GM19023 (cell line): ENCODE data around the gene HIPK3.
"Not testable (repeated sequence)": the region's sequence is repeated elsewhere in the genome, so short reads cannot be mapped to it uniquely, and the experiment has no call there.

Source experiments
- ATAC-seq: cut with Tn5 transposase; IDR thresholded peaks from one replicate; pipeline ENCODE4 v1.9.1; 2021; ENCODE audit warnings: mild to moderate bottlenecking, moderate library complexity; ENCODE audit not compliant: unreplicated experiment

The HIPK3 gene

DNA sequence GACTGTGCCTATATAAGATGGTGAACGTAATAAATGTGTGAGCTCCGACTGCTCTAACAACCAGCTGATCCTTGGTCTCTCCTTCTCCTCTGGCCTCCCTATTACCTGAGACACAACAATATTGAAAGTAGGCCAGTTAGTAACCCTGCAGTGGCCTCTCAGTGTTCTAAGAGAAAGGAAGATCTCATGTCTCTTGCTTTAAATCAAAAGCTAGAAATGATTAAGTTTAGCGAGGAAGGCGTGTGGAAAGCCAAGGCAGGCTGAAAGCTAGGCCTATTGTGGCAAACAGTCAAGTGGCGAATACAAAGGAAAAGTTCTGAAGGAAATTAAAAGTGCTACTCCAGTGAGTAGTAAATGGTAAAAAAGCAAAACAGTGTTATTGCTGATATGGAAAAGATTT lies 39.5 kb downstream of the HIPK3 start:
- no peak for ATAC-seq

DNA sequence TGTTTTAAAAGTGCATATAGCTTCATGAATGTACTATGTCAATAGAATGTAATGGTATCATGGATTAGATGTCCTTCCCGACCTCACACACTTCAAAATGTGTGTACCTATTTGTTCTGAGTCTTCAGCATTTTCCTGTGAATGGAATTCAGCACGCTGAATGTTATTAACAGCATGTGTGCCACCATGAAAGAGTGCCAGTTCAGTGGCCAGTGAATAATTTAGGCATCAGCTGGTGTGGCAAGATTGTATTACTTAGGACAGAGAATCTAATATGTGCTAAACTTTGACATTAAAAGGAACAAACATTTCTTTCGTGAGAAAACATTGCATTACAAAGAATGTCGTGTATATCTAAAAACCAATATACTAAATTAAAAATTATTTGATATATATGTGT lies 46.4 kb downstream of the HIPK3 start:
- ATAC-seq, result no peak

DNA sequence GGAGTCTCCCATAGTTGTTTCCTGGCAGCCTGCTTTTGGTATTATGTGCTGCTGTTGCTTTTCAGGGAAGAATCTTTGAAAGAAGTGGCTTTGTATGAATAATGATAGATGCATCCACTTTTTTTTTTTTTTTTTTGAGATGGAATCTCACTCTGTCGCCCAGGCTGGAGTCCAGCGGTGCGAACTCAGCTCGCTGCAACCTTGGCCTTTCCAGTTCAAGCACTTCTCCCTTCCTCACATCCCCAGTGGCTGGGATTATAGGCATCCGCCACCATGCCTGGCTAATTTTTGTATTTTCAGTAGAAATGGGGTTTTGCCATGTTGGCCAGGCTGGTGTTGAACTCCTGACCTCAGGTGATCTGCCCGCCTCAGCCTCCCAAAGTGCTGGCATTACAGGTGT lies 49.6 kb downstream of the HIPK3 start:
- not testable (repeated sequence) for ATAC-seq

DNA sequence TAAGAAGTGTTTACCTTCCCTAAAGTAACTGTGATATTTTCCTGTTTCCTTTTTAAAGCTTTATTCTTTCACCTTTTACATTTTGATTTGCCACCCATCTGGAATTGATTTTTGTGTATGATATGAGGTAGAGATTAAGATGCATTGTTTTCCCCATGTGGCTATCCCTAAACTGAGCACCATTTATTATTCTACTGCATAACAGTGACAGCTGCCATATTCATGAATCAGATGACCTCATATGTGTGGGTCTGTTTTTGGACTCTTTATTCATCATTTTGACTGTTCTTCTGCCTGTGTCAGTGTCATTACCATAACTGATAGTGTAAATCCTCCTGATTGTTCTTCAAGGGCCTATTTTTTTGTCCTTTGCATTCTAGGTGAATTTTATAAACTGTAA lies 50.8 kb downstream of the HIPK3 start:
- ATAC-seq, result no peak

DNA sequence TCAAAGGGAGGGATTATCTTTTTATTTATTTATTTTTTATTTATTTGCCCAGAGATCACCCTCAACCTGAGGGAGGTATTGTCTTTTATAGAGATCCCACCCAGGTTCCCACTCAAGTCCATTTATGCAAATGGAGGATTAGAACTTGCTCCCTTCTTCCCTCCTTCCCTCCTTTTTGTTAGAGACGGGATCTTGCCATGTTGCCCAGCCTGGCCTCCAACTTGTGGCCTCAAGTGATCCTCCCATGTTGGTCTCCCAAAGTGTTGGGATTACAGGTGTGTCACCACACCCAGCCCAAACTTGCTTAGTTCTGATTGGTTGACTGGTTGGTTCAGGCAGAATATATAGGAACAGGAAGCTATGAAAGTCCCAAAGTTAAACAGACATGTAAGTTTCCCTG lies 51.9 kb downstream of the HIPK3 start:
- no peak for ATAC-seq

DNA sequence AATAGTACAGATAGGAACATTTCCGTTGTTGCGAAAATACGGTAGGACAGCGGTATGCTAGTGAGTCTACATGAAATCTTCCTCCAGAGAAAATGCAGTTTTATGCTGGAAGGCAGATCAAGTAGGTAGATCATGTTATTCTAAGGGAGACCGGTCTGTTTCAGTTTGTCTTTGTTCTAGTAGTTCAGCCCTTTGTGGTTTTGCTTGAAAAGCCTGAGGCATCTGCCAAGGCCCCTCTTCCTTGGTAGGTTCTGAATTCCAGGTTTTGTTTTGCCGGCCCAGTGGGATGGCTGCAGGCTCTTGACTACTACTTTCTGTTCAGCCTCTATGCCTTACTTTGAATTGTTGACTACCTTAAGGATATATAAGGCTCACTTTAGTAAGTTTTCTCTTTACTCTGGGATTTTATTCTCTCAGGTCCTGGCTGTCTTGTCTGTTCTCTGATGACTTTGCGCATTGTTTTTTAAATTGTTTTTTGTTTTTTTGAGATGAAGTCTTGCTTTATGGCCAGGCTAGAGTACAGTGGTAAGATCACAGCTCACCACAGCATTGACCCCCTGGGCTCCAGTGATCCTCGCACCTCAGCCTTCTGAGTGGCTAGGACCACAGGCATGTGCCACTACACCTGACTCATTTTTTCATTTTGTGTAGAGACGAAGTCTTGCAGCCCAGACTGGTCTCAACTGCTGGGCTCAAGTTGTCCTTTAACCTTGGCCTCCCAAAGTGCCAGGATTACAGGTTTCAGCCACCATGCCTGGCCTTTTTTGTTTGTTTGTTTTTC lies 53.7 kb downstream of the HIPK3 start:
- no peak for ATAC-seq

DNA sequence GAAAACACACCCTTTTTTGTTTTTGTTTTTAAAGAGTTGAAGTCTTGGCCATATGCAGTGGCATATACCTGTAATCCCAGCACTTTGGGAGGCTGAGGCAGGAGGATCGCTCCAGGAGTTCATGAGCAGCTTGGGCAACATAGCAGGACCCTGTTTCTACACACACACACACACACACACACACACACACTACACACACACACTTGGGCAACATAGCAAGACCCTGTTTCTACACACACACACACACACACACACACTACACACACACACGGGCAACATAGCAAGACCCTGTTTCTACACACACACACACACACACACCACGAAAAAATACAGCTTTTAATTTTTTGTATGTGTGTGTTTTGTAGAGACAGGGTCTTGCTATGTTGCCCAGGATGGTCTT lies 54.5 kb downstream of the HIPK3 start:
- no peak for ATAC-seq

DNA sequence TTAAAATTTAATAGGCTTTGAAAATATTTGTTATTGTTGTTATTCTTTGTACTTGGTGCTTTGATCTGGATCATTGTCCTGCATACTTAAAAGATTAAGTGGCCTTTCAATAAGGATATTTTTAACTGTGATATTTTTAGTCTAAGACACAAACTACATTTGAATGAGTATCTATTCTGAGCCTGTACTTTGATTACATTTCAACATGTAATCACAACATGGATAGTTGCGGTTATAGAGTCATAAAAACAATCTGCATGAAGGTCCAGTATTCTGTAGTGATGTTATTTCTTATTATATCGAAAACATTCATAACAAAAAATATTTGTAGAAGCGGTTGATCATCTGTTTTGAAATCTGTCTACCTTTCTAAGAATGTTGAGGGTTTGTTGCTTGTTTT lies 58.6 kb downstream of the HIPK3 start:
- ATAC-seq, result no peak

DNA sequence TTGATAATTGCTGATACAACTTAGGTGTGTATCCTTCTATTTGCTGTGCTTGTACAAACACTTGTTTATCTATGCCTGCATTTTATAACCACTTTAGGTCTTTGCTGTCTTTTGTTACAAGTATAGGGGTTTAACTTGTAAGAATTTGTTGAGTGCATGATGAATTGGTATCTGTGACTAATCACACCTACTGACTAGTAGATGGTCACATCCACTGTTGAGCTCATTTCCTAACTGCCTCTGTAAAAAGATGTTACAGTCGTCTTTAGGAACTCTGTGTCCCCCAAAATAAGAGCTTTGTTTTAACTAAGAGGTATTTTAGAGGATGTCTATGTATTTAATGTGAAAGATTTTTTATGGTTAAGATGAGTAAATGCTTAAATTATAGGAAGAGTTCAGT lies 60.5 kb downstream of the HIPK3 start:
- no peak for ATAC-seq

DNA sequence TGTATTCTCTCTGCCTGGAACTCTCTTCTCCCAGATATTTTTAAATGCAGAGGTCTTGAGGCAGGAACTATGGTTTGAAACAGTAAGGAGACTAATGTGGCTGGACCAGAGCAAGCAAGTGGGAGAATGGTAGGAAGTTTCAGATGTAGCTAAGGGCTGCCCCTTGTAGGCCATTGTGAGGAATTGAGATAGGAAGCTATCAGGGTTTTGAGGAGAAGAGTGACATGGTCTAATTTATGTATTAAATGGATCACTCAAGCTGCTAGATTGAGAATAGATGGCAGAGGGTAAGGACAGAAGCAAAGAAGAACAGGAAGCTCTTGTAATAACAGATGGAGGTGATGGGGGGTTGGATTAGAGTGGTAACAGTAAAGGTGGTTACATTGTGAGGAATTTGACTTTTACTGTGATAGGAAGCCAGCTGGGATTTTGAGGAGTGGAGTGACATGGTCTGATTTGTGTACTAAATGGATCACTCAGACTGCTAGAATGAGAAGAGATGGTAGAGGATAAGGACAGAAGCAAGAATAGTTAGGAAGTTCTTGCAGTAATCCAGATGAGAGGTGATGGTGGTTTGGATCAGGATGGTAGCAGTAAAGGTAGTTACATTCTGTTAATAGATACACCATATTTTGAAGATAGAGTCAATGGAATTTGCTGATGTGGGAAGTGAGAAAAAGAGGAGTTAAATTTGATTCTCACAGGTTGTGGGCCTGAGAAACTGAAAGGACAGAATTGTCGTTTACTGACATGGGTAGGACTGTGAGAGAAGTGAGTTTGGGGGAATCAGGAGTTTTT lies 63.0 kb downstream of the HIPK3 start:
- ATAC-seq, result no peak

DNA sequence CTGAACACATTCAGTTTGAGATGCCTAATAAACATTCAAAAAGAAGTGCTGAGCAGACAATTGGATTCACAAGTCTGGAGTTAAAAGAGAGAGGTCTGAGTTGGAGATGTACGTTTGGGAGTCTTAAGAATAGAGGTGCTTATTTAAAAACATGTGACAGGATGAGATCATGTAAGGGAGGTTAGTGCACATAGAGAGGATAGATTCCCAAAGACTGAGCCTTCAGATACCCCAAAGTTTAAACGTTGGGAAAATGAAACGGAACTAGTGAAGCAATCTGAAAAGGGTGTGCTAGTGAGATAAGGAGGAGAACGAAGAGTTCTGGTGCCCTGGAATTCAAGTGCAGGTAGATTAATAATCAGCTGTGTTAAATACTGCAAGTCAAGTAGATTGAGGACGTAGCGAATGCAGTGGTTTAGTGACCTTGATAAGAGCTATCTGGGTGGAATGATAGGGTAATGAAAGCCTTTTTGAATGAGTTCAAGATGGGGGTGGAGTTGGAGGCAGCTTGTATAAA lies 63.7 kb downstream of the HIPK3 start:
- no peak for ATAC-seq

DNA sequence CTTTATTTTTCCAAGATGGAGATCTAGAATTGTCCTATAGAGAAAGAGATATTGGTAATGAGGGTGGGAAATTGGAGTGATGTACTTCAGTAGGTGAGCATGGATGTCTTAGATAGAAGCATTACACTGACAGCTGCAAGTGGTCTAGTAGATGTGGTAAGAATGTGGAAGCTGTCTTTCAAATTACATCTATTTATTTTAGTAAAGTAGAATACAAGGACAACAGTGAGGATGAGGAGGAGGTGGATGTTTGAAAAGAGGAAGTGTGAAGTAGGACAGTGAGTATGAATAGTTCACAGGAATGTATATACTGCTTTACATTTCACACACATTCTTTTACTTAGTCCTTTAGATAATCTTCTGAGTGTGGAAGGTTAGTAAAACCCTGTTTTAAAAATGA lies 64.2 kb downstream of the HIPK3 start:
- ATAC-seq, result no peak

DNA sequence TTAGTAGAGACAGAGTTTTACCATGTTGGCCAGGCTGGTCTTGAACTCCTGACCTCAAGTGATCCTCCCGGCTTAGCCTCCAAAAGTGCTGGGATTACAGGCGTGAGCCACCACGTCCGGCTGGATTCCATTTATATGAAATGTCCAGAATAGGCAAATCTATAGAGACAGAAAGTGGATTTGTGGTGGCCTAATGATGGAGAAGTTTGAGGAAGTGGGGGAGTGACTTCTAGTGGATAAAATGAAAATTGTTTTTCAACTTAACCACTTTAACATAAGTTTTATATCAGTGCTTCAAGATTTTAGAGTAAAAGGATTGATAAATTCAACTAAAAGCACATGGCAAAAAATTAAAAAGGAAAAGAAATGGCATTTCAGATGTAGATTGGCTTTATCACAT lies 66.2 kb downstream of the HIPK3 start:
- ATAC-seq, result no peak

DNA sequence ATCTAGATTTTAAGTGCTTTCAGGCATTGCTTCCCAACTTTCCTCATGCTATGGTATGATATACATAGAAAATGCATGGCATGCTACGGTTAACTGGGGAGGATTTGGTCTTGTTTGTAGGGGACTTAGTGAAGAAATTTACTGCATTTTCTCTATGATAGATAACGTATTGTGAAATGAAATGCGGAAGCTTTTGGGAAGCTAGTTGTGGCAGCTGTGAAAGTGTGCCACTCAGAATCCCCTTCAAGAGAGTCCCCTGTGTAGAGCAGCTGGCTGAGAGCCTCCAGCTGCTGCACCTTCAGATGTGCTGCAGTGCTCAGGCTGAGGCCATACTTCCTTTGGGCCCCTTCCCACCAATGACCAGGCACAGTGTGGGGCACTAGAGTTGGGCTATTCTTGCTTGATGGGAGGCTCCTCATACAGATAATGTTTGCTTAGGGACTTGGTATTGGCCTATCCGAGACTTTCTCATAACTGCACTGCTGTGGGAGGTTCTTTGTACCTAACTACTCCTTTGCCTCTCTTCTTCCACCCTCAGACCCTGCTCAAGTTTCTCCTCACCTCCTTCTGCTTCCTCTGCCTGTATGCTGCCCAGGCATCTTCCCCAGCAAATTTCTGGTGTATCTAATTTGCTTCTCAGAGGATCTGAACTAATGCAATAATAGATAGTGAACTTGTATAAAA lies 67.3 kb downstream of the HIPK3 start:
- no peak for ATAC-seq

DNA sequence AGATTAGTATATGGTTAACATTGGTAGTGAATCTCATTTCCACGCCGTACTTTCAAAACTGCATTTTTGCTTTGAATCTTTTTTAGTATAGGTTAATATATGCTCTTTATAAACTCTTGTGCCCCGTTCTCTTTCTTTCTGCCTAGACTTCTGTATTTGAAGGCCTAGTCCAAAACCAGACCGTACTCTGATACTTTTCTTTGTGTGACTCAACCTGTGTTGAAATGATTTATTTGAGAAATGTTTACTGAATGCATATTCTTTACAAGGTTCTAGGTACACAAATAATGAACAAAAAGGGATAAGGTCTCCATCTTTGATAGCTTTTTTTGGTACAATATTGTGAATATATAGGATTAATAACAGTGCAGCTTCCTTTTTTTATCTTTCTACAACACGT lies 68.3 kb downstream of the HIPK3 start:
- ATAC-seq, result no peak

DNA sequence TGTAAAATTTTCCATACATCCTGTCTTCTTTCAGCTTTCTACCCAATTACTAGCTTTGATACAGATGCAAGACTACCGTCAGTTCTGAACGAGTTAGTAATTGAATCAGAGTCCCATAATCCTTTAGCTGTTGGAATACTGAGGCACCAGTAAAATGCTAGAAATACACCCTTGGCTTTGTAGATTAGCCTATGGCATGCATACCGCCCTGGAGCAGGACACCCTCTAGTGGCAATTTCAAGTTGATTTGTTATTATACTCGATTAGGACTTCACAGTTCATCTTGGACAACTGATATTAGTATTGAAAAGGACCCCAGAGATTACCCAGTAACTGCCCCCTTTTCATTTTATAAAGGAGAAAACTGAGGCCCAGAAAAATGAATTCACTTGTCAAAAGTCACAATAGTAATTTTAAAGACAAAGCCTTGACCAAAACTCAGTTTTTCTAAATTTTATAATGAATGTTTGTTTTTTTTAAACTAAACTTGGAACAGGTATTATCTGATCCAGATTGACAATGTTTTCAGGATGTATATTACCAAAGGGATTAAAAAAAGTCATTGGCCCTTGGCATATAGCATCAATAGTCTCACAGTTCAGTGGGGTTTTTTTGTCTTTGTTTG lies 72.6 kb downstream of the HIPK3 start:
- no peak for ATAC-seq

DNA sequence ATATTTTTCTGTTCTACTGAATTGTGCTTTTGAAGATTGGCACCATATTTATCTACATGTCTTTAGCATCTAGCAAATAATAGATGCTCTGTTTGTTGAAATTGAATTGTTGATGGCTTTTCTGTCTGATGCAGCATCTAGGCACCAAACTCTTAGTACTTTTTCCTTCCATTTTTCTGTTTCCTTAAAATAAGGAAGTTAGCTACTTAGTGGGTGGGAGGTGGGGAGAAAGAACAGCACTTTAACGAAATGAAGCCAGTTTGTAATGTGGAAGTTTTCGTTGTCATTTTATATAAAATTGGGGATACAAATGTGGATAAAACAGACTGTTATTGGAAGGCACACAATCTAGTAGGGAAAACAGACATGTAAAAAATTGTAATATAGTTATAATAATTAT lies 76.6 kb downstream of the HIPK3 start:
- no peak for ATAC-seq

DNA sequence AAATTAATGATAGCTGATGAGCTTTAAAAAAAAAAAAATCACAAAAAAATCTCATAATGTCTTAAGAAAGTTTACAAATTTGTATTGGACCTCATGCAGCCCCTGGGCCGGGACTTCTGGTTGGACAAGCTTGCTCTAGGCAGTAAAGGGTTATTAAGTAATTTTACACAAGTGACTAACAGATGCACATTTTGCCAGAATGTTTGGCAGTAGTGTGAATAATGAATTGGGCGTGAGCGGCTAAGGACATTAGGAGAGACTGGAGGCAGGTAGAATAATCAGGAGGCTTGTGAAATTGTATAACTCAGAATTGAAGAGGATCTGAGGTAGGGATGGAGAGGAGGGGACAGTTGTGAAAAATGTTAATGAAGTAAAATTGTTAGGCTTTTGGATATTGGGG lies 77.4 kb downstream of the HIPK3 start:
- no peak for ATAC-seq

DNA sequence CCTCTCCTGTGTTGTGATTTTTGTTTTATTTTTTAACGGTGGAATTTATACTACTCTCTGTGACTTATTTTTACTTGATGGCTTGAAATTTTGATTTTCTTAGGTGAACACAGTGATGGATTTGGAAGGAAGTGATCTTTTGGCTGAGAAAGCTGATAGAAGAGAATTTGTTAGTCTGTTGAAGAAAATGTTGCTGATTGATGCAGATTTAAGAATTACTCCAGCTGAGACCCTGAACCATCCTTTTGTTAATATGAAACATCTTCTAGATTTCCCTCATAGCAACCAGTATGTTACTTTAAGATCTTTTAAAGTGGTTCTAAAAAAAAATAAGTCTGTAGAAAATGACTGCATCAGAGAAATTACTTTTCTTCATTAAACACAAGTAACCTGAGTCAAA lies 82.1 kb downstream of the HIPK3 start:
- ATAC-seq, result no peak

DNA sequence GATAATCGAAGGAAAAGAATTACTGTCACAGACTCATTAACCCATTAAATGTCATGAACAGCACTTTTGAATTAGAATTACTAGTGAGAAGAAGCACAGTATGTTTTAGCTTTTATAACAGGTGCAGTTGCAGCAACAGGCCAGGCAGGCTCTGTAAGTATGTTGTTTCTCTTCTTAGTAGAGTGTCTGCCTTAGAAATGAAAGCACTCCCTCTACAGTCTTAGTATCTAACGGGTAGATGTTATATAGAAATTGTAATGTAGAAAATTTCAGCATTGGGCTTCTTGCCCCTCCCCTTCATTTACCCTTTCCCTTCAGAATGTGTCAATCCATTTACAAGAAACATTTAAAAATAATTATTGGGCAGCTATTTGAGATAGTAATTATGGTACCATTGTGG lies 87.4 kb downstream of the HIPK3 start:
- ATAC-seq, result no peak

DNA sequence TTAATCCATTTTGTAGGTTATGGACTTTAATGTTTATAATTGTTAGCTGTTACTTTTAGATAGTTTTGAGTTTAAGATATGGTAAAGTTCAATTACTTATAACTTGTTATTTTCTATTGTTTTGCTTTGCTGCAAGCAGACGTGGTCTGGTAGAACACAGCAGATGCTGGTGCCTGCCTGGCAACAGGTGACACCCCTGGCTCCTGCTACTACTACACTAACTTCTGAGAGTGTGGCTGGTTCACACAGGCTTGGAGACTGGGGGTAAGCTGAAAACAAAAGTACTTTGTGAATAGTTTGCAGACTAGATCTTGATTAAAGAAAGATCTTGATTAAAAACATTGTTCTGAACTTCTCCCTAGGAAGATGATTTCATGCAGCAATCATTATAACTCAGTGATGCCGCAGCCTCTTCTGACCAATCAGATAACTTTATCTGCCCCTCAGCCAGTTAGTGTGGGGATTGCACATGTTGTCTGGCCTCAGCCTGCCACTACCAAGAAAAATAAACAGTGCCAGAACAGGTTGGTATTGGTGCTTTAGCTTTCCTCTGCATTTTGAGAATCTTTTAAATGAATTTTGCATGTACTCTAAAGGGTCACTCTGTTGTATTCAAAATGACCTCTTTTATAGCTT lies 90.4 kb downstream of the HIPK3 start:
- ATAC-seq, result peak; percentile 98
